ENCODE data around the gene ADCYAP1R1. TPM values are rescaled to one million over a fixed set of nuclear protein-coding genes. Genes with fewer than 3 reads are reported as not detected.
A peak's percentile ranks its signal among the peaks of the same experiment; 100 is the strongest.

ADCYAP1R1 gene
- total and polyA plus RNA-seq, 10 donors = 0.04 to 5.6 (median 0.50) TPM

GRCh38 chr7:31067491-31067890 is 15.4 kb downstream of the ADCYAP1R1 start:
- WGBS, 5 donors = 60 to 93% (median 80%) methylated on average over 3 of the region's 3 CpGs
- Histone ChIP-seq H3K9me3 (no peaks in the 10 kb centered on the region), H3K27ac (no peak overlapping the region), H3K27me3 (replicated peaks in 1 of 7) (no peaks in the 10 kb centered on the region), H3K4me1 (no peaks in the 10 kb centered on the region), H3K4me3 (no peak overlapping the region), H3K36me3 (no peaks in the 10 kb centered on the region)
- no peak for DNase-seq
- no peak for TF ChIP-seq POLR2AphosphoS5 (IDR thresholded peaks at IDR 0.05)
- no peak for TF ChIP-seq CTCF (IDR thresholded peaks at IDR 0.05 in 8 of 11, conservative IDR thresholded peaks at IDR 0.05 in 3 of 11)
- TF ChIP-seq POLR2A (IDR thresholded peaks at IDR 0.05) = no peak
- intact Hi-C loops (cut with DNase I; ENCODE audit: low total_unique reads) = no loop called here

GRCh38 chr7:31068006-31068675 is 16.0 kb downstream of the ADCYAP1R1 start:
- no peak for TF ChIP-seq POLR2AphosphoS5 (IDR thresholded peaks at IDR 0.05)
- TF ChIP-seq POLR2A (IDR thresholded peaks at IDR 0.05) = no peak
- no peak for TF ChIP-seq CTCF (IDR thresholded peaks at IDR 0.05 in 8 of 11, conservative IDR thresholded peaks at IDR 0.05 in 3 of 11)
- H3K27ac ChIP-seq = no peak overlapping the region
- WGBS, 5 donors = 87 to 95% (median 88%) methylated on average over 15 to 16 of the region's 16 CpGs
- H3K4me1 ChIP-seq = no peaks in the 10 kb centered on the region
- H3K9me3 ChIP-seq = no peaks in the 10 kb centered on the region
- DNase-seq = peak; percentile 43
- H3K4me3 ChIP-seq = no peak overlapping the region
- intact Hi-C loops (cut with DNase I; ENCODE audit: low total_unique reads) = no loop called here
- H3K36me3 ChIP-seq = no peaks in the 10 kb centered on the region
- H3K27me3 ChIP-seq (replicated peaks in 1 of 7) = no peaks in the 10 kb centered on the region

GRCh38 chr7:31069860-31070555 is 17.9 kb downstream of the ADCYAP1R1 start:
- 57 to 78% (median 62%) methylated on average over 3 to 4 of the region's 4 CpGs for WGBS, 5 donors
- Histone ChIP-seq H3K27ac (no peak overlapping the region), H3K27me3 (replicated peaks in 1 of 7) (no peaks in the 10 kb centered on the region), H3K4me3 (no peak overlapping the region), H3K36me3 (no peaks in the 10 kb centered on the region), H3K4me1 (no peaks in the 10 kb centered on the region), H3K9me3 (no peaks in the 10 kb centered on the region)
- intact Hi-C loops (cut with DNase I; ENCODE audit: low total_unique reads) = no loop called here
- TF ChIP-seq POLR2AphosphoS5 (IDR thresholded peaks at IDR 0.05) (no peak), POLR2A (IDR thresholded peaks at IDR 0.05) (no peak), CTCF (IDR thresholded peaks at IDR 0.05 in 8 of 11, conservative IDR thresholded peaks at IDR 0.05 in 3 of 11) (no peak)
- peak; percentile 54 for DNase-seq

- Histone ChIP-seq H3K9me3 (no peaks in the 10 kb centered on the region), H3K27ac (no peak overlapping the region), H3K27me3 (replicated peaks in 1 of 7) (no peaks in the 10 kb centered on the region), H3K4me1 (no peaks in the 10 kb centered on the region), H3K4me3 (no peak overlapping the region), H3K36me3 (no peaks in the 10 kb centered on the region)
- intact Hi-C loops (cut with DNase I; ENCODE audit: low total_unique reads) = no loop called here
- DNase-seq = peak; percentile 33
- WGBS, 5 donors = 80 to 90% (median 82%) methylated on average over 8 of the region's 8 CpGs
- TF ChIP-seq CTCF (IDR thresholded peaks at IDR 0.05 in 8 of 11, conservative IDR thresholded peaks at IDR 0.05 in 3 of 11) (no peak), POLR2AphosphoS5 (IDR thresholded peaks at IDR 0.05) (no peak), POLR2A (IDR thresholded peaks at IDR 0.05) (no peak)
Observed at GRCh38 chr7:31070991-31071644, 19.0 kb downstream of the ADCYAP1R1 start.
